Testis (tissue), 3 donors: ENCODE results near the gene KLHL2. TPM values are rescaled to one million over a fixed set of nuclear protein-coding genes. Genes with fewer than 3 reads are reported as not detected.

Source experiments
- DNase-seq: peaks from one replicate; pipeline ENCODE4 v3.0.0-alpha.2; 2019
- H3K27ac ChIP-seq, 2 donors: fragments of 200-600 bp; sonication (generic); one replicate each; pipeline ENCODE4 v1.5.1; 2019
- H3K27me3 ChIP-seq: fragments of 200-600 bp; sonication (generic); one replicate; pipeline ENCODE4 v1.5.1; 2019
- H3K36me3 ChIP-seq: fragments of 200-600 bp; sonication (generic); one replicate; pipeline ENCODE4 v1.5.1; 2017; ENCODE audit warnings: low read depth; ENCODE audit errors: missing control alignments
- H3K4me1 ChIP-seq: fragments of 200-600 bp; sonication (generic); one replicate; pipeline ENCODE4 v1.5.1; 2019
- H3K4me3 ChIP-seq, 2 donors: fragments of 200-600 bp; sonication (generic); one replicate each; pipeline ENCODE4 v1.5.1; 2017 to 2019
- H3K9me3 ChIP-seq: fragments of 200-600 bp; sonication (generic); one replicate; pipeline ENCODE4 v1.5.1; 2017
- CTCF ChIP-seq, 3 experiments: fragments of 450-650 bp in 2 of 3; fragments of 200-600 bp in 1 of 3; sonication (generic) in 1 of 3; IDR thresholded peaks; one replicate each; pipeline ENCODE4 v1.5.1; 2016 to 2019; ENCODE audit warnings: antibody characterized with exemption in 3 of 3, mild to moderate bottlenecking in 2 of 3, moderate library complexity in 1 of 3
- POLR2A ChIP-seq: fragments of 450-650 bp; IDR thresholded peaks from one replicate; pipeline ENCODE4 v1.6.1; 2017; ENCODE audit warnings: antibody characterized with exemption, mild to moderate bottlenecking, moderate library complexity
- WGBS, 2 donors: methylation state at CpG; one replicate each; pipeline ENCODE4 v1.1.5; 2018; 5-methylcytosine and 5-hydroxymethylcytosine counted together
- intact Hi-C: fragments of 100-400 bp; cut with DNase I; formaldehyde crosslinking; loops from one replicate; pipeline ENCODE4 v1.15.1; 2023; ENCODE audit warnings: low total_unique reads
- polyA plus RNA-seq: library from polyadenylated mRNA; stranded (reverse); fragments of 350-450 nt; fragmentation: Illumina TruSeq; extraction: RNeasy Lipid Tissue Mini Kit (QIAGEN cat#74804); gene quantifications from one replicate; pipeline ENCODE4 v1.2.3, GENCODE V29; 2014; ENCODE audit warnings: low read depth, low replicate concordance; ENCODE audit not compliant: insufficient read depth
- total RNA-seq, 2 donors: library from RNA; depleted of rRNA; stranded (reverse); fragments of >200 nt; gene quantifications; one replicate each; pipeline ENCODE4 v1.2.3, GENCODE V29; 2016

The KLHL2 gene
- total and polyA plus RNA-seq, 3 donors from 2014 or later = 14.7 to 26.7 (median 20.9) TPM

GRCh38 chr4:165330071-165330470, 122.7 kb downstream of the KLHL2 start:
- intact Hi-C loops = no loop called here
- TF ChIP-seq CTCF (IDR thresholded peaks at IDR 0.05) (no peak), POLR2A (no peak)
- WGBS, 2 donors = 79 to 93% methylated on average over 2 of the region's 2 CpGs
- no peak for DNase-seq
- H3K27me3 ChIP-seq = no peaks in the 10 kb centered on the region
- no peaks in the 10 kb centered on the region for H3K9me3 ChIP-seq
- H3K27ac ChIP-seq = peak overlapping the region in 1 of 2 donors; percentile 11
- H3K36me3 ChIP-seq = no peaks in the 10 kb centered on the region
- H3K4me3 ChIP-seq = no peak overlapping the region
- H3K4me1 ChIP-seq = peaks cover 16% of the 10 kb centered on the region

- WGBS, 2 donors = 78 to 79% methylated on average over 5 of the region's 5 CpGs
- Histone ChIP-seq H3K36me3 (no peaks in the 10 kb centered on the region), H3K4me3 (no peak overlapping the region), H3K9me3 (no peaks in the 10 kb centered on the region), H3K27ac (no peak overlapping the region), H3K4me1 (peaks cover 15% of the 10 kb centered on the region), H3K27me3 (no peaks in the 10 kb centered on the region)
- intact Hi-C loops = no loop called here
- DNase-seq = no peak
- TF ChIP-seq CTCF (IDR thresholded peaks at IDR 0.05) (no peak), POLR2A (no peak)
These were observed 123.3 kb downstream of the KLHL2 start for GRCh38 chr4:165330666-165331065.

GRCh38 chr4:165331359-165331758, 124.0 kb downstream of the KLHL2 start:
- H3K4me3 ChIP-seq = no peak overlapping the region
- no peaks in the 10 kb centered on the region for H3K36me3 ChIP-seq
- DNase-seq = no peak
- no peaks in the 10 kb centered on the region for H3K27me3 ChIP-seq
- TF ChIP-seq POLR2A = no peak
- TF ChIP-seq CTCF (IDR thresholded peaks at IDR 0.05) = no peak
- H3K27ac ChIP-seq = no peak overlapping the region
- intact Hi-C loops = no loop called here
- WGBS, 2 donors = 63 to 80% methylated on average over 1 of the region's 1 CpG
- no peaks in the 10 kb centered on the region for H3K9me3 ChIP-seq
- peaks cover 12% of the 10 kb centered on the region for H3K4me1 ChIP-seq

GRCh38 chr4:165331823-165332222, 124.5 kb downstream of the KLHL2 start:
- DNase-seq = no peak
- H3K9me3 ChIP-seq = no peaks in the 10 kb centered on the region
- TF ChIP-seq CTCF (IDR thresholded peaks at IDR 0.05) (no peak), POLR2A (no peak)
- no peaks in the 10 kb centered on the region for H3K27me3 ChIP-seq
- intact Hi-C loops = no loop called here
- H3K27ac ChIP-seq = no peak overlapping the region
- WGBS, 2 donors = 74 to 87% methylated on average over 10 of the region's 10 CpGs
- H3K4me3 ChIP-seq = no peak overlapping the region
- H3K4me1 ChIP-seq = peaks cover 12% of the 10 kb centered on the region
- H3K36me3 ChIP-seq = no peaks in the 10 kb centered on the region

GRCh38 chr4:165332502-165332901, 125.1 kb downstream of the KLHL2 start:
- Histone ChIP-seq H3K4me1 (peaks cover 12% of the 10 kb centered on the region), H3K27me3 (no peaks in the 10 kb centered on the region), H3K4me3 (no peak overlapping the region), H3K9me3 (no peaks in the 10 kb centered on the region), H3K27ac (no peak overlapping the region), H3K36me3 (no peaks in the 10 kb centered on the region)
- DNase-seq = no peak
- 29 to 45% methylated on average over 1 of the region's 1 CpG for WGBS, 2 donors
- TF ChIP-seq POLR2A (no peak), CTCF (IDR thresholded peaks at IDR 0.05) (no peak)
- intact Hi-C loops = no loop called here
